ENCODE measurements around the gene GLI3. TPM values are rescaled to one million over a fixed set of nuclear protein-coding genes. Genes with fewer than 3 reads are reported as not detected.

GLI3 gene
- total and polyA plus RNA-seq, 12 donors, result 0.51 to 9.1 (median 5.3) TPM

DNA sequence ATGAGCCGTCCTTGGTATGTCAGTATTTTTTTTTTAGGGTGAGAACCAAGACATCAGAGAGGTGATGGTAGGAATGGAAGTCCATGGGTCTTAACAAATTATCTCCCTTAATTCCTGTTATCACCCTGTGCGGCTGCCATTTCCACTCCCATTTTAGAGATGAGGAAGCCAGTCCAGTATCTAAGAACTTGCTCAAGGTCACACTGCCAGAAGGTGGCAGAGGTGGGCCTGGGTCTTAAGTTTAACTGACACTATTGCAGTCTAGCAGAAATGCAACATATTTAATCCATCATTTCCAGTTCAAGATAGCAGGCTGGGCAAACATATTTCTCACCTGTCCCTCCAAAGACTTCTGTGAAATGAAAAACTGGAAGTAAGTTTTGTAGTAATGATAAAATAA, 108.3 kb downstream of the GLI3 start:
- H3K27ac ChIP-seq, result no peak overlapping the region

DNA sequence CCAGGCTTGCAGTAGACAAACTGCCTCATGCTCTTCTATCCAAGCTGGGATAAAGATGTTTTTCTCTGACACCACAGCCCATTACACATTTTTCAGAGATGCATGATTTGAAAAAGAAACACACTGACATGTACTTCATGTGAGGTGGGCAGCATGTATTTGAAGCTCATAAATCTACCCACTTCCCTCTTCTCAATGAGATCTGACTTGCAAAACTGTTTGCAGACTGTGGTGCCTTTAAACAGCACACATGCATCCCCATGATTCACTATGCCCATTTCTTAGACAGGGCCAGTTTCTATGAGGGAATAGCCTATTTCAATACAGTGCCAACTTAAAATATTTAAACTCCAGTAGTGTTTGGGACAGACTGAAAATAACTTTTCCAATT, 109.8 kb downstream of the GLI3 start:
- Histone ChIP-seq H3K9me3 (peaks cover 0 to 17% (median 0%) of the 10 kb centered on the region in 11 donors), H3K4me3 (no peak overlapping the region), H3K27ac (no peak overlapping the region), H3K27me3 (no peaks in the 10 kb centered on the region), H3K36me3 (no peaks in the 10 kb centered on the region), H3K4me1 (no peaks in the 10 kb centered on the region)
- ATAC-seq, result no peak
- no peak for DNase-seq
- intact Hi-C loops (cut with DNase I), result no loop called here
- TF ChIP-seq, protein P1, sequence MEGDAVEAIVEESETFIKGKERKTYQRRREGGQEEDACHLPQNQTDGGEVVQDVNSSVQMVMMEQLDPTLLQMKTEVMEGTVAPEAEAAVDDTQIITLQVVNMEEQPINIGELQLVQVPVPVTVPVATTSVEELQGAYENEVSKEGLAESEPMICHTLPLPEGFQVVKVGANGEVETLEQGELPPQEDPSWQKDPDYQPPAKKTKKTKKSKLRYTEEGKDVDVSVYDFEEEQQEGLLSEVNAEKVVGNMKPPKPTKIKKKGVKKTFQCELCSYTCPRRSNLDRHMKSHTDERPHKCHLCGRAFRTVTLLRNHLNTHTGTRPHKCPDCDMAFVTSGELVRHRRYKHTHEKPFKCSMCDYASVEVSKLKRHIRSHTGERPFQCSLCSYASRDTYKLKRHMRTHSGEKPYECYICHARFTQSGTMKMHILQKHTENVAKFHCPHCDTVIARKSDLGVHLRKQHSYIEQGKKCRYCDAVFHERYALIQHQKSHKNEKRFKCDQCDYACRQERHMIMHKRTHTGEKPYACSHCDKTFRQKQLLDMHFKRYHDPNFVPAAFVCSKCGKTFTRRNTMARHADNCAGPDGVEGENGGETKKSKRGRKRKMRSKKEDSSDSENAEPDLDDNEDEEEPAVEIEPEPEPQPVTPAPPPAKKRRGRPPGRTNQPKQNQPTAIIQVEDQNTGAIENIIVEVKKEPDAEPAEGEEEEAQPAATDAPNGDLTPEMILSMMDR (IDR thresholded peaks at IDR 0.05), result no peak

More for the DNA sequence above, 108.3 kb downstream of the GLI3 start:
- 86 to 98% methylated on average over 2 of the region's 2 CpGs for WGBS, 2 donors
- Histone ChIP-seq H3K36me3 (no peaks in the 10 kb centered on the region), H3K4me3 (no peak overlapping the region), H3K9me3 (peaks cover 0 to 17% (median 0%) of the 10 kb centered on the region in 11 donors), H3K4me1 (no peaks in the 10 kb centered on the region), H3K27me3 (no peaks in the 10 kb centered on the region)
- TF ChIP-seq, protein P1 (IDR thresholded peaks at IDR 0.05), result no peak
- intact Hi-C loops (cut with DNase I), result no loop called here
- no peak for ATAC-seq
- no peak for DNase-seq

DNA sequence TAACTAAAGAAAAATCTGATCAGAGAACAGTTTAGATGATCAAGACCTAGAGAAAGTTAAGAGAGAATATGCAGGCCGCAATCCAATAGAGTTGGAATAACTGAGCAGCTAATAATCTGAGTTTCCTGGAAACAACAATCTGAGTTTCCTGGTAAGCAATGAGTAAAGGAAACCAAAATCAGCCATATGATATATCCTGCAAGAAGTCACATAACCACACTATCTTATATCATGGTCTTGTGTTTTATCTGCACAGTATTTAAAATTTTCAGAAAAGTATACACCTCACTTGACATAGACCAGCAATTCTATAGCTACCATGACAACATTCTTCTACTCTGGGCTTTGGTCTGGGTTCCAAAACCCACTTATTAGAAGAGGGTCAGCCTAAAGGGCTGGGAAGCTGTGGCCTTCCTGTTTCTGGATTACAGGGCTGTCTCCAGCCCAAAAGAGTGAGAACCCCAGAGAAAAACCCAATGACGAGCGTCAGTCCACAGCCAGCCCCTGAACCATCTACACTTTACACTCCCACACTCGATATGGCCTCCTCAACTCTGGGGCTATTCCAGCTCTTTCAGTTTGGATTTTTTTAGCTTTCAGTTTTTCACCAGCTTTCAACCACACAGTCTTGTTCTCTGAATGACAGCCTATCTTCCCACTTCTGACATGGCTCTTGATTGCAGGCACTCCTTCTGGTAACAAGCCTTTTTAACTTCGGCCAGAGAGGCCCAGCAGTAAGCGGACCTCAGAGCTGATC, 110.4 kb downstream of the GLI3 start:
- WGBS, 2 donors, result 83 to 88% methylated on average over 6 of the region's 6 CpGs

DNA sequence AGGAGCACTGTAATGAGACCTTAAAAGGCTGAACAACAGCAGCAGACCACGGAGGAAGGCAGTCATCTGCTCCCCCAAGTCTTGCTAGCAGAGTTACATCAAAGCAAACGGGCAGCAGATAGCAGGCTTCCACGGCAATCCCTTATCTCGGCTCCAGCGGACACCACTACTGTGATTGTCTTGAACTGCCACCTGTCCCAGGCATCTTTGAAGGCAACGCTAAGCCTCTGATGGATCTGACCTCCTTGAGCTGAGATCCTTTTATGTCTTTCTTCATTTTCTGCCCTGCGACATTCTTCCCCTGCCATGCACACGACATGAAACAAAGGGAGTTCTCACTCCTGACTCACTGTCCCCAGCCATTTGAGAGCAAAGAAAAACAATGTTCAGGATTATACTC, 111.7 kb downstream of the GLI3 start:
- intact Hi-C loops (cut with DNase I), result no loop called here
- Histone ChIP-seq H3K36me3 (no peaks in the 10 kb centered on the region), H3K9me3 (peaks cover 0 to 6% (median 0%) of the 10 kb centered on the region in 11 donors), H3K27me3 (no peaks in the 10 kb centered on the region), H3K4me1 (no peaks in the 10 kb centered on the region), H3K4me3 (no peak overlapping the region), H3K27ac (no peak overlapping the region)
- TF ChIP-seq, protein P1 (IDR thresholded peaks at IDR 0.05), result no peak
- no peak for DNase-seq
- 77 to 81% methylated on average over 8 of the region's 8 CpGs for WGBS, 2 donors
- no peak for ATAC-seq

More for the DNA sequence above, 110.4 kb downstream of the GLI3 start:
- Histone ChIP-seq H3K36me3 (no peaks in the 10 kb centered on the region), H3K27ac (no peak overlapping the region), H3K4me3 (no peak overlapping the region), H3K4me1 (no peaks in the 10 kb centered on the region), H3K27me3 (no peaks in the 10 kb centered on the region), H3K9me3 (peaks cover 0 to 17% (median 0%) of the 10 kb centered on the region in 11 donors)
- ATAC-seq (no peak), DNase-seq (no peak)
- intact Hi-C loops (cut with DNase I), result no loop called here
- TF ChIP-seq, protein P1 (IDR thresholded peaks at IDR 0.05), result no peak
